A673 (cell line): ENCODE results near the gene PMFBP1.

Source experiments
- EZH2 ChIP-seq: fragments of 200-600 bp; sonication (generic); IDR thresholded peaks from 2 replicates; pipeline ENCODE4 v1.6.1; 2017; ENCODE audit warnings: borderline replicate concordance, low read depth, mild to moderate bottlenecking, mixed read lengths, antibody characterized with exemption, low read length; ENCODE audit not compliant: poor library complexity, severe bottlenecking
- TF ChIP-seq, protein P1 (sequence below): fragments of 300-800, 200-600 bp; sonication (generic); conservative IDR thresholded peaks from 2 replicates; pipeline ENCODE4 v1.5.1; 2017; ENCODE audit warnings: low read depth, mild to moderate bottlenecking, antibody characterized with exemption, low read length, moderate library complexity, mixed read lengths

DNA sequence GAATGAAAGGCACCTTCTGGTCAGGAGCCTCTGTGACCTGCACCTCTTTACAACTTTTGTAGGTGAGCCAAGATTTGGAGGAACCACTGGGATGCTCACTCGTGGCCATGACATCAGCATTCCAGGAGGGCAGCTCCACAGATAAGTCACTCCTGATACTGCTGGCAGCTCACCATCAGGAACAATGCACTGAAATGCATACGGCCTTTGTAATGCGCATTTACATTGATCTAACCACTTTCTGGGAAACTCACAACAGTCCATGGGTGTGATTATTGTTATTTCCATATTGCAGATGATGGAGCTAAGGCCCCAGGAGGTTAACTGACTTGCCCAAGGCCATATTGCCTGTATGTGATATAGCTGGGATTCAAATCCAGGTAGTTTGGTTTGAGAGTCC lies 34.3 kb upstream of the PMFBP1 start:
- TF ChIP-seq EZH2: no peak
- TF ChIP-seq, protein P1, sequence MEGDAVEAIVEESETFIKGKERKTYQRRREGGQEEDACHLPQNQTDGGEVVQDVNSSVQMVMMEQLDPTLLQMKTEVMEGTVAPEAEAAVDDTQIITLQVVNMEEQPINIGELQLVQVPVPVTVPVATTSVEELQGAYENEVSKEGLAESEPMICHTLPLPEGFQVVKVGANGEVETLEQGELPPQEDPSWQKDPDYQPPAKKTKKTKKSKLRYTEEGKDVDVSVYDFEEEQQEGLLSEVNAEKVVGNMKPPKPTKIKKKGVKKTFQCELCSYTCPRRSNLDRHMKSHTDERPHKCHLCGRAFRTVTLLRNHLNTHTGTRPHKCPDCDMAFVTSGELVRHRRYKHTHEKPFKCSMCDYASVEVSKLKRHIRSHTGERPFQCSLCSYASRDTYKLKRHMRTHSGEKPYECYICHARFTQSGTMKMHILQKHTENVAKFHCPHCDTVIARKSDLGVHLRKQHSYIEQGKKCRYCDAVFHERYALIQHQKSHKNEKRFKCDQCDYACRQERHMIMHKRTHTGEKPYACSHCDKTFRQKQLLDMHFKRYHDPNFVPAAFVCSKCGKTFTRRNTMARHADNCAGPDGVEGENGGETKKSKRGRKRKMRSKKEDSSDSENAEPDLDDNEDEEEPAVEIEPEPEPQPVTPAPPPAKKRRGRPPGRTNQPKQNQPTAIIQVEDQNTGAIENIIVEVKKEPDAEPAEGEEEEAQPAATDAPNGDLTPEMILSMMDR: no peak
